ENCODE data around the gene MRPL40.
A peak's percentile ranks its signal among the peaks of the same experiment; 100 is the strongest.

The MRPL40 gene

DNA sequence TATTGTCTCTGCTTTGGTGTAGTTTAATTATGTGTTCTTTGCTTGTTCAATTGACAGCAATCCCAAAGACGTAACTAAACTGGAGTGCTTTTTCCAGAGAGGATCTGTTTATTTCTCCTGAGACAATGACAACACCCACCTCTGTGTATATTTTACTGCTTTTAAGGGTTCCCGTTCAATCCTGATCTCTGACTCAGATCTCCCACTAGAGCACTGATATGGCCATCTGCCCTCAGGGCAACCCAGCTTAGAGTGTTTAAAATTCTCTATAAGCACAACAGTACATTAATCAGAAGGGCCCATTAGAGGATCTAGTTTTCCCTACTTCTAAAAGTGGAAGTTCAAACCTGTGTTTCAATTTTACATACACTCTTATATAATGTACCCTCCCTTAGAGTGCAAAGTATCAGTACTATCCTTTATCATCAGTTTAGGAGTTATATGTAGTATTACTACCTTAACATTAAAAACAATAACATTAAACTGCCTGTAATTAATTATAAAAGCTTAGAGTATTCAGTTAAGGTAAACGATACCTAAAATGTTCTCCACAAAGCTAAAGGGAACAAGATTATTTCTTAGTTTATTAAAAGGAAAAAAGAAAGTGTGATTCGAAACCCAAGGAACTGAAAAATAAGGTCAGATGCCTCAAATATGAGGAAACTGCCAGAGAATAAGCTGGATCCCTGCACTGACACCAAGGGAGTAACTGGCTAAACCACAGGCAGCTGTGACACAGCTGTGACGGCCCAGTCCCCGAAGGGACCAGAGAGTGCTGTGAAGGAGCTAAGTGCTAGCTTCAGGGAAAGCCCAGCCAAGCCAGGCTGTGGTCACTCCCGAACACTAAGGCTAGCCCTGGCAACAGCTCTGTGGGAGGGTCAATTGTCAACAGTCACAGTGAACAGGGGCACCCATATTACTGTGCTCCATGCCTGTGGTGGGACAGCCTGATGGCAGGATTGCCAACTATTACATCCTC lies 31.4 kb downstream of the MRPL40 start:
- no peak for DNase-seq

DNA sequence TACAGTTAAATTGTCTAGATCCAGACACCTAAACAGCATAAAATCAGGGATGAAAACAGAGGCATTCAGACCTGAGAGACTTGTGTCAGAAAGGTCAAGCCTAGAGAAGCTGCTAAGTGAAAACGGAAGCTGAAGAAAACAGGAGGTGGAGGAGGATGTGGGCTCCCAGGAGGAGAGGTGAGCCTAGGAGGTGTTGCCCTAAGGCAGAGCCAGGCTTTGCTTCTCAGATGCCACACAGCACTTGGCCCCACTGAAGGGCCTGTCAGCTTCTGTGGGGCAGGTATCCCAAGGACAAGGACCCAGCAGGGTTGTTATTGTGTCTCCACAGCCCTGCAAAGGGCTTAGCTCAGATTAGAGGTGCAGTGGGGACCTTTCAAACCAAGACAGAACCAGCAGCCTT lies 32.2 kb downstream of the MRPL40 start:
- no peak for DNase-seq

DNA sequence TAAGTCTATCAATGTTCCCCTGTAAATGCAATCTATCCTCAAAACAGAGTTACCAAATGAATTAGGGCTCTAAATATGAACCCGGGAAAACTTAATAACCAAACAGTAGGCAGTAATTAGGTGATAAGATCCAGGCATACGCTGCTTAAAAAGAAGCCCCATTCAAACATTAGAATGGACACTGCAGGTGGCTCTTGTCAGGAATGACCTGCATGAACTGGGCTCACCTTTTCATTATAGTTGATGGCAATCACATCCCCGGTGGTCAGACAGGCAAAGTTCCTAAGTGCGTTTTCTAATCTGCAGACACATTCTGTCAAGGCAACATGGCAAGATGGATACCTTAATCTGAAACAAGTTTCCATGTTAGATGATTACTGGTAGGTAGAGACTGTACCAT lies 32.6 kb downstream of the MRPL40 start:
- DNase-seq, result no peak

DNA sequence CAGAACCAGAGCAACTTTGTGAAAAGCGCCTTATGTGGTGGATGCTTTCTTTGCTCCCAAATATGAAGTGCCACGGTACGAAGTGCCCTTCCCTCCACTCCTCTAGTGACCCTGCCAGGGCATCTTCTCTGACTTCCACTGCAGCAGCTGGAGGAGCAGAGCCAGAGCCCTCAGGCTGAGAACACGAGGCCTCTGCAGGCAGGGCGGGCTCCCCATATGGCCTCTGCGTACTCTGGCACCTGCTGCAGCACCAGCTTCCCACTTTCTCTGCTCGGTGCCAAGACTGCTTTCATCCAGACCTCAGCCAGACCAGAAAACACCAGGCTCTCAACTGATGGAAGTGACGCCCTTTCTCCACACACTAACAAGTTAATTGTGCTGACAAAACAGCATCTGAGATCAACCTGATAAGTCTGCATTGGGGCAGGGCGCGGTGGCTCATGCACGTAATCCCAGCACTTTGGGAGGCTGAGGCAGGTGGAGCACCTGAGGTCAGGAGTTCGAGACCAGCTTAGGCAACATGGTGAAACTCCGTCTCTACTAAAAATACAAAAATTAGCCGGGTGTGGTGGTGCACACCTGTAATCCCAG lies 33.9 kb downstream of the MRPL40 start:
- DNase-seq, result no peak

DNA sequence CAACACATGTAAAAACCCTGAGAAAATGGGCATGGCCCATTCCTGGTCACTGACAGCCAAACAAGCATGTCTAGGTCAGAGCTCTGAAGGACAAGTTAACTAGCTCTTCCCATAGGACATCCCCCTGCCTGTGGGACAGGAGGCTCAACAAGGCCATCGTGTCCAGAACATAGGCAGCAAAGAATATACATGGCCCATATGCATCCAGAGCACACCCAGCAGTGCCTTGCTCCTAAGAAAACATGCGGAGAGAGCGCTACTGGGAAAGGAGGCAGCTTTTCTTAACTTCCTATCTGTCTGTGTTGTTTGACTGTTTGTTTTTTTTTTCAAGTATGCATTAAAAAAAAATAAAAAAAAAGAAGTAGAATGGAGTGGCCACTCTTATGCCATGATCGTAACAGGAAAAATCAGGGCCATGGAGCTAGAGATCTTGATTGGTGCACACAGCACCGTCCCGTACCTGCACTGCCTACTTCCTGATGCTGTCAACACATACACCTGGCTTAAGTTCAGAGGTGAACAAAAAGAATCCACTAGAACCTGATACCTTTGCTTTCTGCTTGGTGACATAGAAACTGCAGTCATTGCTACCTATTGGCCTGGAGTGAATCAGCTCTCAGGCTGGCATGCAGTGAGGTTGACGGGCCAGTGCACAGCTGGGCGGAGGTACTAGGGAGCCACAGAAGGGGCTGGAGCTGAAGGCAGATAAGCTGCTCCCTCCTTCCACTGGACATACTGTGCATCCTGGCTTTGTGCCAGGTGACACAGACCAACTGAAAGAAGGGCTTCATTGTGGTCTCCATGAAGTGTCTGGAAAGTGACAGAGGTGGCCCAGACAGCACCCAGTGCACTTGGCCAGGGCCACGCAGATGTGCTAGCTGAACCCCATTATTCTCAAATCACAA lies 34.8 kb downstream of the MRPL40 start:
- no peak for DNase-seq

DNA sequence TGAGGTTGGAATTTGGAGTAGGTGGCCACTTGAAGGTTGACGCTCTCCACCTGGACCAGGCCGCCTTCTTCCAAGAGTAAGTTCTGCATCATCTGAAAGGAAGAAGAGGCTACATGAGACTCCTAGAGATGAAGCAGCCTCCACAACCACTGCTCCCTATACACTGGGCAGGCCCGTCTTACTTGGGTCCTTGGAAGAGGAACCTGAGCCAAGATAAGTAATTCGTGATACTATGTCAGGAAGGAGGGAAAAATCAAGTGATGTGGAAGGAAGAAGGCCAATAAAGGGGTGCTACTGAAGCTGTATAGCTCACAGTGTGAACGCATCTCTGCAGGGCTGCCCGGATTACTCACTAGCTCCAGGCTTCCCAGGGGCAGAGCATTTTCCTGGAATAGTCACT lies 35.6 kb downstream of the MRPL40 start:
- DNase-seq, result no peak

DNA sequence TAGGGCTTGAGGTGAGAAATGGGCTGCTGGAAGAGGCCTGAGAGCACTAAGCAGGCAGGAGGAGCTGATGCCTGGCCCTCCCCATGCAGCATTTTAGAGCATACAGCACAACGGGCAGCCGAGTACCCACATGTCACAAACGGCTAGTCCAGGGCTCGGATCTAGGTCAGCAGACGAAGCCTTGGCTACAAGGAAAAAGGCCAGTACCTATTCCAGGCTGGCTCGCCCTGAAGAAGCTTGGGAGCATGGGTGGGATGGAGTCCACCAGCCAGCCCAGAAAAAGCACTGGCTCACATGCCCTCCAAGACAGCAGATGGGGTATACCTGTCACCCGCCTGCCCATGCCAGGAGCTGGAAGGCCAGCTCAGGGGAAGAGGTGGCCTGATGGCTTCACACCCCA lies 37.1 kb downstream of the MRPL40 start:
- no peak for DNase-seq

DNA sequence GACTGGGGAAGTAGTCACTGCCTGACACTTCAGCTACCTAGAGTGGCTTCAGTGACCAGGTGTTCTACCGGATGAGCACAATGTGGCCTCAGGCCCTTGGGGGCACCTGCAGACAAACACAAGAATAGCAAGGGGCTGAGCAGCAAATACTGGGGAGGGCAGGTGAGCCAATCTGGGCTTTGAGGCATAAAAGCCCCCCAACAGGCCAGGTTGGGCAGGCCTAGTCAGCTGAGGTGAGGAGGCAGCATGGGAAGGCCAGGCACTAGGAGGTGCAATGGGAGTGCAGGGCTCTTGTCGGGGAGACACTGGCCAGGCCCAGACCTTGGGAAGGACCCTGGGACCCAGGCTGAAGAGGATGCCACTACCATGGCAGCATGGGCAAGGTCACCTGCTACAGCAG lies 37.7 kb downstream of the MRPL40 start:
- no peak for DNase-seq

DNA sequence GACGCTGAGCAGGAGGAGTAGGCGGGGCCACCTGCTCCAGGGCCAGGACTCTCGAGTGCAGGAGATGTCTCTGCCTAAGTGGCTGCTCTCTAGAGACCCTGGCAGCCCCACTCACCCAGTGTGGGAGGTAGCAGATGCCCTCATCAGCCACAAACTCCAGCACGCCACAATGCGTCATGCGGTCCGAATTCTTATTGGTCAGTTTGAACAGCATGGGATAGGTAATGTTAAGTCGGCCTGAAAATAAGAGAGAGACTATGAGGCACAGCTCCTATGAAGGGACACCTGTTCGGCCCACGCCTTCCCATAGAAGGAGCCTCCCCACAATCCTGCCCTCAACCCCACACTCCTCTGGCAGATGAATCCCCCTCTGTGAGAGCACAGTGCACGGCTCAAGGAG lies 39.2 kb downstream of the MRPL40 start:
- DNase-seq, result no peak

DNA sequence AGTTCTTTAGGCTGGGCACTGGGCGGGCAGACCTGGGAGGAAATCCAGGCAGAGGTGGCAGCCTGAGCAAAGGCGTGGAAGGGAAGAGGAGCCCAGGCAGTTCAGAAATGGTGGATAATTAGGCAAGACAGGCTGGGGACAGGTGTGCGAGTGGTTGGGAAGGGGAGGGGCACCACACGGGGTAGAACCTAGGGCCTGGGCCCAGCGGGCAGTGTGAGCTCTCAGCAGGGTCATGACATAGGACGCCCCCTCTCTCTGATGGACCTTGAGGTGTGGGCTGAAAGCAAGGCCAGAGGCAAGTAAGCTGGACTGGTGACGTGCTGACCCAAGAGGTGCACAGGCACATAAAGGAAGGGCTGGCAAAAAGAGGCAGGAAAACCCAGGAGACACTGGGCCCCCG lies 39.9 kb downstream of the MRPL40 start:
- DNase-seq, result no peak

DNA sequence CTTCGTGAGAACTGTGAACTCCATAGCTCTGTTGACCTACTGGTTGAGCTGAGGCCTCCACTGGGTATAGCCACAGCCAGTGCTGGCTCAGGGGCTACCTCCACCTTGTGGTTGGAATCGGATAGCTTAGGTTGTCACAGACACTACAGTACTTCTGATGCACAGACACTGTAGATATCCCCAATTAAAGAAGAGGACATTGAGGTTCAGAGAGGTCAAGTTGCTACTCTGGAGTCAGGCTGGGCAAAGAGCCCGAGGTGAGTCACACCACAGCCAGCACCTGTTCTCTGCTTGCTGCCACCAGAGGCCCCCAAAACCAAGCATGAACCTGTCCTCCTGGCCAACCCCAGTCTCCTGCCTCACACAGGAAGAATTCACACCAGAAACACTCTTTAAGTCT lies 41.2 kb downstream of the MRPL40 start:
- no peak for DNase-seq

DNA sequence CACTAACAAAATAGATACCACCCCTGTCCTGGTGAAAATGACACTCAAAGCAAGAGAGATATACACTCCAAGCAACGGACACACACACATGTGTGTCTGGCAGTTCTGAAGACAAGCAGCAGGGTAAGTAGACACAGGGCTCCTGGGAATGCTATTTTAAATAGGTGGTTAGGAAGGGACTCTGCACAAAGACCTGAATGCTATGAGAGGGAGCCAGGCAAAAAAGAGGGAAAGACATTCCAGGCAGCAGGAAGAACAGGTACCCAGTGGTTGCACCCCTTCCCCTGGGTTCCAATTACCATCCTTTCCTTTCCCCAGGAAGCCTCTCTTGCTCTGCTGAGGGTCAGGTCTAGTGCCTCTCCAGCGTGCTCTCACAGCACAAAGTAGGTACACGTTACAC lies 43.7 kb downstream of the MRPL40 start:
- DNase-seq, result no peak

DNA sequence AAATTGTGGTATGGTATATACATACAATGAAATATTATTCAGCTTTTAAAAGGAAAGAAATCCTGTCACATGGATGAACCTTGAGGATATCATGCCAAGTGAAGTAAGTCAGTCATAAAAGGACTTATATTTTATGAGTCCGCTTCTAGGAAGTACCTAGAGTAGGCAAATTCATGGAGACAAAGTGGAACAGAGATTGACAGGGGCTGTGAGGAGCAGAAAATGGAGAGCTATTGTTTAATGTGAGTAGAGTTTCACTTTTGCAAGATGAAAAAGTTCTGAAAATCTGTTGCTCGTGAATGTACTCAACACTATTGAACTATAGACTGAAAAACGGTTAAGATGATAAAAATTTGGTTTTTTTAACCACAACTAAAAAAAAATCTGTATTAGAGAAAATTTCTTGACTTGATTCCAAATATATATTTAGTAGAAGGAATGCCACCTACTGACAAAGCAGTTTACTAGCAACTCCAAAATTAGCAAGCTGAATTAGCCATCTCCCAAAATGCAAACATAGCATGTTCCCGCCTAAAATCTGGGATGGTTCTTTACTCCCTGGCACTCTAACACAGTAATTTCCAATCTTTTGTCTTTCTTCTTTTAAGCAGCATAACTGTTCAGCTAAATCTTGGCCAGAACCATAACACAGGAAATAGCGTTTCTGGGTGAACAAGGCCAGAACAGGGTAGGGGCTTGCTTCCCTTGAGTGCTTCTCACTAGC lies 45.1 kb downstream of the MRPL40 start:
- no peak for DNase-seq

DNA sequence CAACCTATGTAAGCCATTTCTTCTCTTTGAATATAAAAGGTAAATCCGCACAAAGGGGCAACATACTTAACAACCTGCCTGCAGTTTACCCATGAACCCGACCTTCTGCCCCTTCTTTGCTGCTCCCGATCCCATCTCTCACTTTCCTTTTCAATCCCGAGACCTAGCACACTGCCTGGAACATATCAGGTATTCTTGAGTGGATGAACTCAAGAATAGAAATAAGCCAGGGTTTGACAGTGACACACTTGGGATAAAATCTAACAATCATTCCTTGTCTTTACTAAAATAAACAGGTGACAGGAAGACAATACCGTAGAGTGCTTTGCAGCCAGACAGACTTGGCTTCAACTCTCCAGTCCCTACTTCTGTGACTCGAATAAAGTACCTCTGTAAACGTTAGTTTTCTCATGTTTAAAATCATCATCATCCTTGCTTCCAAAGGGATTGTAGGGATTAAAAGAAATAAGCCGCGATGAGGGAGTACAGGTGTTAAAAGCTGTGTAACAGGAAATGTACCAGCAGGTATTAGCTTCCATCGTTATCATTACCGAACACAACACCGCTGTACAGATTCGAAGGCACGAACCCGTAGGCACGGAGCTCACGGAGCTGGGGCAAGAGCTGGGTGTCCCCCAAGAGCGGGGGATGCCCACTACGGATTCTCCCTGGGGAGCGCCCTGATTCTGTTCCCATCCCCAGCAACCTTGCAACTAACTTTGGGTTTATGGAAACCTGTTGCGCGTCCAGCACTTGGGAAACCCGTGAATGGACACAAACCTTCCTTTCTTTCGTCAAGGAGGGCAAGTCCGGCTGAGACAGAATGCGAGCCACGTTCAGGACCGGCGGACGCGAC lies 45.9 kb downstream of the MRPL40 start:
- no peak for DNase-seq

DNA sequence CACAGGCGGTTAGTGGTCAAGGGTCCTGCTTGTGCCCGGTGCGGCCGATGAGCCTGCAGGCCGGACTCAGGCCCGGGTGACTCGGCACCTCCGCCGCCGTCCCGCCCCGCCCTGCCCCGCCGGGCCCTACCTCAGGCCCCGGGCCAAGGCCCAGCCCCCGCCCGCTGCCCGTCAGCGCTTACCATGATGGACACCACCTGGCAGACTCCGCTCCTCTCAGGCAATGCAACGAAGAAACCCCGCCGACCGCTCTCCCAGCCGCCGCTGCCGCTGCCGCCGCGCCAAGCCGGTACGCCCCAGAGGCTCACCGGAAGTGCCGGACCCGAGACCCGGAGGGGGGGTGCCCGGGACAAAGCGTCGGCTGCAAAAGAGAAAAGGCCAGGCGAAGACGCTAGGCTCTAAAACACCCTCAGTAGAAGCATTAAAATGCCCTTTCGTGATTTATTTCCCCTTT lies 46.6 kb downstream of the MRPL40 start, which contains the start of gene UFD1:
Gene UFD1, minus strand, starts transcription at position 293 of the 454 bp plus-strand sequence. Its CDS starts 108 bp downstream, at position 185.
- DNase-seq, result peak; percentile 61

DNA sequence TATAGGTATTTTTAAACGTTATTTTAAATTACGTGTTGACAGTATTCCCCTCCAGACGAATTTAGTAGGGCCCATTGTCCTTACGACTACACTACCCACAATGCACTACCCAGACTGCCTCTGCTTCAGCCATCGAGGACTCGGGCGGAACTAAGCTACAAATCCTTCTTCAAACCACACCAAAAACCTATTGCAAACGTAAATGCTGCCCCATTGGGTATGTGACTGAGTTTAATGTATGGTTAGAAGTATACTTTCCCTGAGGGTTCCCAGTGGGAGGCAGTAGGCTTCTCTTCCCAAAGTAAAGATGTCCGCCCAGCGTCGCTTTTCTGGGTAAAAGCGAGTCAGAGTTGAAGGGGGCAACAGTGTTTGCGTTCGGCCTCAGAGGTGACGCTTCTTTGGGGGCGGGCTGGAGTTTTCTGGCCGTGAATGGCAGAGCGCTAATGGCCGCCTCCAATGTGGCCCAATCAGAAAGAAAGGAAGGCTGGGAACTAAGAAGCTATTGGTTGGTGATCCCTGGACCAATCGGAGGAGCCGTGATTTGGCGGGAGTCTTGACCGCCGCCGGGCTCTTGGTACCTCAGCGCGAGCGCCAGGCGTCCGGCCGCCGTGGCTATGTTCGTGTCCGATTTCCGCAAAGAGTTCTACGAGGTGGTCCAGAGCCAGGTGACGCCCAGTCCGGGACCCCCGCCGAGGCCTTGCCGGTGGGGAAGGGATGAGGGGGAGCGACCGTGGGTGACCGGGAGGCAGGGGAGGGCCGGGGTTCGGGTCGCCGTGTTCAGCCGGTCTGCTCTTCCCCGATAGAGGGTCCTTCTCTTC lies 47.2 kb downstream of the MRPL40 start, which contains the start of gene CDC45:
Gene CDC45, plus strand, starts transcription at position 566 of the 818 bp plus-strand sequence. Its CDS starts 49 bp downstream, at position 615.
- DNase-seq, result peak; percentile 97

DNA sequence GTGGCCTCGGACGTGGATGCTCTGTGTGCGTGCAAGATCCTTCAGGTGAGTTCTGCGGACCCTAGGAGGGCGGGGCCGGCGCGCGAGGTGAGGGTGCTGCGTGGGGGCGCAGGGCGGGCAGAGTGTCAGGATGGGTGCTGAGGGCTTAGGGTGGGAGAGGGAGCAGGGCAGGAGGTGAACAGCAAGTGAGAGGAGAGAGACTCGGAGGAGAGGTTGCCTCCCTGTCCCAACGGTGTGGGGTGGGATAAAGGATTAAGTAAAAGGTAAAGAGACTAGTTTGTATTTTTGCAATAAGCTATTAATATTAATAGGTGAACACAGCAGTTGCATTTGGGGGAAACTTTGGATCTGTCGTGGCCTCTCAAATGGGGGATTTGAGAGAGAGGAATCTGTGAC lies 47.8 kb downstream of the MRPL40 start:
- DNase-seq, result no peak

DNA sequence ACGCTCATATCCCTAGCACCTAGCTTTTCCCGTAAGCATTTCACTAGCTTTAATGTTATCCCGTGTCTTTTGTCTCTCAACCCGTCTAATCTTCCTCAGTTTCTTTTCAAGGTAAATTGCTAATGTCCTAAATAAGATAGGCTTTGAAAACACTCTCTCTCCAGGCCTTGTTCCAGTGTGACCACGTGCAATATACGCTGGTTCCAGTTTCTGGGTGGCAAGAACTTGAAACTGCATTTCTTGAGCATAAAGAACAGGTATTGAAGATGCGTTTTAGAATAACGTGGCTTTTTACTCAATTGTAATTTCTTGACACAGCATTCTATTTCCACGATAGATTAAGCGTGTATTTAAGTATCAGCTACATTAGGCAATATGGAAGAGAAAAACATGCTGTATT lies 48.4 kb downstream of the MRPL40 start:
- no peak for DNase-seq

DNA sequence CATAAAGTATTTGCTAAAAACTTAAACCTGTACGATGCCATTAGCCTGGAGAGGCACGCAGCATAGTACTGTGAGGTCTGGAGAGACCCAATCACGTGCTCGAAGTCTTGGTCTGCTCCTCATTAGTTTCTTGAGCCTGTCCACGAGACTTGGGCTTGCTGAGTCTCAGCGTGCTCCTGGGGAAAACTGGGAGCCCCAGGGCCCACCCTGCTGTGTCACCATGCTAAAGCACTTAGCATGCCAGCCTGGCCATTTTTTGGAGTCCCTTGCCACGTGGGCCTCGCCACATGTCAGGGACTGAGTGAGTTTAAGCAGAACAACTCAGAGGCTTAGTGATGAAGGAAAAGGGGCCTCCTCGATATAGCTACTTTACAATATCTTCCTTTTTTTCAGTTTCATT lies 50.0 kb downstream of the MRPL40 start:
- DNase-seq, result no peak

DNA sequence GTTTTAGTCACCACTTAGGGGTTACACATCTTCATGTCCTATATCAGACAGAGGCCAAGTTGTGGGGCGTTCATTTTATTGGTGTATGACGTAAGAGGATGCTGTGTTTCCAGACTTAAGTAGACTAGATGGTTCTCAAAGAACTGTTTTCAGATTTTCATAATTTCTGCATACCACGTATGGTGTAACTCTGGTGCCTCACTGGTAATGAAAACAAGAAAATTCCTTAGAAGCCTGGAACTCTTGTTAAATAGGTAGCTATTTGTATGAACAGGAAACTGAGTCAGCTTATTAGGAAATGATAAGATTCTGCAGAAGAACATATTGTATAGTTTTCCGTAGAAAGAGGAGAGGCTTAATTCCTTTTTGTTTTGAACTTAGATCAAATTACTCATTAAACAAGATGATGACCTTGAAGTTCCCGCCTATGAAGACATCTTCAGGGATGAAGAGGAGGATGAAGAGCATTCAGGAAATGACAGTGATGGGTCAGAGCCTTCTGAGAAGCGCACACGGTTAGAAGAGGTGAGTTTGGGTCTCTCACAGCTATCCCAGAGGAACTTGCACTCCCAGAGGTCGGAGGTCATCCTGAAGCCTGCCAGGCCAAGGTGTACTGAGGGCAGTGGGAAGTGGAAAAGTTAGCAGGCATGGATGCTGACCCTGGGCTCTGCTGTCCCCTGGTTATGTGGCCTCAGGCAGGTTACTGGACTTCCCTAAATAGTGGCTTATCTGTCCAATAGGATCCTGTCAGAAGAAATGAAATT lies 51.3 kb downstream of the MRPL40 start:
- no peak for DNase-seq
